ENCODE measurements around the gene PKN2.

DNA sequence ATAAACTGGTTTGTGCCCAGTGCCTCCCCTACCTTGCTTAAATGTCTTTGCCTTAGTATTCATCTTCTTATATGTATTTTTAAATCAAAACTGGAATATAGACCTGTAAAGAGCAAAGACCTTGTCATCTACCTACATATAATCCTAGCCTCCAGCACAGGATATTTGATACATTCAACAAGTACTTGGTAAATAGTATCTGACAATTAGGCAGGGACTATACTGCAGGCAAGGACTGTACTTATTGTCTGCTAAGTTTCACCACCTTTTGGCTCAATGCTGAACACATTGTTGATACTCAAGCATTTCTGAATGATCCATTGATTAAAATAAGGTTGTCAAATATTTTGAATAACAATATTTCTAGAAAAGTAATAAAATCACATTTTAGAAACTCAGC lies 96.4 kb downstream of the PKN2 start:
- TF ChIP-seq CTCF (IDR thresholded peaks at IDR 0.05) (no peak), POLR2A (IDR thresholded peaks at IDR 0.05) (no peak), EP300 (IDR thresholded peaks at IDR 0.05) (no peak)

All from gastroesophageal sphincter (tissue), 3 donors.